LNCaP clone FGC (cell line): ENCODE results near the gene MAPK8IP1.
A peak's percentile ranks its signal among the peaks of the same experiment; 100 is the strongest.

ENCODE experiments used
- DNase-seq: peaks from one replicate; pipeline ENCODE4 v3.0.0-alpha.2; 2011; ENCODE audit warnings: low read depth
- H3K4me3 ChIP-seq: 2 replicates; pipeline ENCODE4 v1.5.1; 2011; ENCODE audit warnings: mild to moderate bottlenecking, low read depth, low read length, control low read depth
- TF ChIP-seq, protein P1 (sequence below): IDR thresholded peaks from 2 replicates; pipeline ENCODE4 v1.5.1; 2012; ENCODE audit warnings: mild to moderate bottlenecking; ENCODE audit not compliant: control insufficient read depth, insufficient read depth; ENCODE audit errors: extremely low read depth

MAPK8IP1 gene

DNA sequence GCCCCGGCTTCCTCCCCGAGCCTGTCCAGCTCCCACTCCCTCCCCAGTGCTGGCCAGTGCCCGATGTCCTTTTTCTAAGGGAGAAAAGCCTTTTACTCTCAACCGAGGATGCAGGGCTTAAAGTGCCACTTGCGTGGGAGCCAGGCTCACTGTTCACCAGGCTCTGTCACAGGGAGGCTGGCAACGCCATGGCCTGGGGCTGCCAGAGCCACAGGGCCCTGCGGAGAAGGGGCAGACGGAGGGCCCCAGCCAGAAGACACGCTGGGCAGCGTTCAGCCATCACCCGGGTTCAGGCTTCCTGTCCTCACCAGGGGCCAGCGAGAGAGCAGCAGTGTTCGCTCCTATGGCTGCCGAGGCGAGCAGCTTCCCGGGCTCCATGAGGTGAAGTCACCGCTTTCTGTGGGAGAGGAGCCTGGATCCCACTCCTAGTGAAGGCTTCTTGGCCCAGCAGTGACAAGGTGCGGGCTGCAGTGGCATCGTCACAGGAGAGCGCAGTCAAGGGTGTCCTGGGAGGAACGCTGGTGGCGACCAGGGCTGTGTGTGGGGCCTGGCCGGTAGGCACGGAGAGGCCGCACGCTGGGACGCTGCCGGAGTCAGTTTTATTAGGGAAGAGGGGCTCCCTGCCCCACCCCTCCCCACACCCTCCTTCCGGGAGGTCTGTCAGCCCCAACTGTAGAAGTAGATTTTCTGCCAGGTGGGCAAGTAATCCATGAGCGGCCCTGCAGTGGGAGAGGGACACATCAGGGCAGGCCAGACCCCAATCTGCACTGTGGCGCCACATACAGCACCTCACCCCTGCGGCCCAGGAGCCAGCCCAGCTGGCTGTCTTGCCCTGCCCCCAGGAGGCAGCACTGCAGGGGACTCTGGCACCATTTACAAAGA lies 24.4 kb downstream of the MAPK8IP1 start:
- TF ChIP-seq, protein P1, sequence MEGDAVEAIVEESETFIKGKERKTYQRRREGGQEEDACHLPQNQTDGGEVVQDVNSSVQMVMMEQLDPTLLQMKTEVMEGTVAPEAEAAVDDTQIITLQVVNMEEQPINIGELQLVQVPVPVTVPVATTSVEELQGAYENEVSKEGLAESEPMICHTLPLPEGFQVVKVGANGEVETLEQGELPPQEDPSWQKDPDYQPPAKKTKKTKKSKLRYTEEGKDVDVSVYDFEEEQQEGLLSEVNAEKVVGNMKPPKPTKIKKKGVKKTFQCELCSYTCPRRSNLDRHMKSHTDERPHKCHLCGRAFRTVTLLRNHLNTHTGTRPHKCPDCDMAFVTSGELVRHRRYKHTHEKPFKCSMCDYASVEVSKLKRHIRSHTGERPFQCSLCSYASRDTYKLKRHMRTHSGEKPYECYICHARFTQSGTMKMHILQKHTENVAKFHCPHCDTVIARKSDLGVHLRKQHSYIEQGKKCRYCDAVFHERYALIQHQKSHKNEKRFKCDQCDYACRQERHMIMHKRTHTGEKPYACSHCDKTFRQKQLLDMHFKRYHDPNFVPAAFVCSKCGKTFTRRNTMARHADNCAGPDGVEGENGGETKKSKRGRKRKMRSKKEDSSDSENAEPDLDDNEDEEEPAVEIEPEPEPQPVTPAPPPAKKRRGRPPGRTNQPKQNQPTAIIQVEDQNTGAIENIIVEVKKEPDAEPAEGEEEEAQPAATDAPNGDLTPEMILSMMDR = no peak
- DNase-seq = no peak
- H3K4me3 ChIP-seq = no peak overlapping the region

DNA sequence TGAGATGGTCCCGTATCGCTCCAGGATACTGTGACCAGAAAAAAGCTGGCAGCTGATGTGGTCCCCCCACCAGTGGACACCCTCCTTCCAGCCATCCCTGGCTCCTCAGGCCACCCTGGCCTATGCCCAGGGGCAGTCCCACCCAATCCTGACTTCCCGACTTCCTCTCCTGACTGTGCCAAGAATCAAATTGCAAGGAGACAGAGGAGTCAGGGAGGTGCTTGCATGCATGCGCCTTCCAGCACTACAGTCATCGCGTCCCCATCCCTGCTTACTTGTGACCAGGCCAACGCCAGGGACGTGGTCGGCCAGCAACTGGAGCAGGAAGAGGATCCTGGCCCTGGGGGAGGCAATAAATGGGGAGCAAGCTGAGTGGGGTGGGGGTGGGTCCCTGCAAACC lies 25.2 kb downstream of the MAPK8IP1 start:
- DNase-seq = no peak
- no peak overlapping the region for H3K4me3 ChIP-seq
- TF ChIP-seq, protein P1 = no peak

DNA sequence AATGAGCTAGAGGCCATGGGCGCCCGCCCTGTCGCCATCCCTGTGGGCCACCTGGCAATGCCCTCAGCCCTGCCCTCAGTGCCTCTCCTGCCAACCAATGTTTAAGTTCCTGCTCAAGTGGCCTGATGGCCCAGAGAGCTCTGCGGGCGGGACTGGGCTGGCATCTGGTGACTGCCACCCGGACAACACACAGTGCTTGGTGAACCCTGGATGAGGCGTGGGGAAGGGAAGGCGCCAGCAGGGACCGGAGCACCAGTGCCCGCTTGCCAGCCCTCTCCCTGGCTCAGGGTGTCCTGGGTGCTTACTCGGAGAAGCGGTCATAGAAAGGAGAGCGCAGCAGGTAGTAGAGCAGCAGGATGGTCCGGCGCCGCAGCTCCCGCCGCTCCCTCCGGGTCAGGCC lies 28.1 kb downstream of the MAPK8IP1 start:
- DNase-seq = no peak
- H3K4me3 ChIP-seq = no peak overlapping the region

DNA sequence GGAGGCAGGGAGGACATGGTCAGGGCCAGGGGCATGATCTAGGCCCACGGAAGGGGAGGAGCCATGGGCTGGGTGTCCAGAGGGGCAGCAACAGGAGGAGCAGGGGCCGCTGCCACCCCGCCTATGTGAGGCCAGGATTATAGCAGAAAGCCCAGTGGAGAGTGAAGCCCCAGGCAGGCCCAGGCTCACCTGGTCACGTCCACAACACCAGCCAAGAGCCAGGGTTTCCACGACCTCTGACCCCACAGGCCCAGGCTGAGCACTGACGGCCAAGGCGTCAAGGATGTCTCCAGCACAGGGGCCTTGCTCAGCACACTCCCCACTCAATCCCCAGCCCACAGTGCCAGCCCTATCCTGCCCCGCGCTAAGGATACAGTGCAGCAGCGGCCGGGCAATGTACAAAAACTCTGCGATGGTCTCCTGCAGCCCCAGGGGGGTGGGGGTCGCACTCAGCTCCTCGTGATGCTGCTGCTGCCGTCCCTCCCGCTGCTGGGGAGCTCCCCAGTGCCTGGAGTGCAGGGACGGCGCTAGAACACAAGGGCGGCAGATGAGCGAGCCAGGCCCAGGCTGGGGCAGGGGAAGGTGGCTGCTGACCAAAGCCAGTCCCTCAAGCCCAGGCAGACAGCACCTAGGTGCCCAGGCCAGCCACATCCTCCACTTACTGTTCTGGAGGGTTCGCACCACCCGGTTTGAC lies 28.6 kb downstream of the MAPK8IP1 start:
- TF ChIP-seq, protein P1 = no peak
- DNase-seq = no peak

More for the DNA sequence above, 28.1 kb downstream of the MAPK8IP1 start:
- TF ChIP-seq, protein P1 = no peak

DNA sequence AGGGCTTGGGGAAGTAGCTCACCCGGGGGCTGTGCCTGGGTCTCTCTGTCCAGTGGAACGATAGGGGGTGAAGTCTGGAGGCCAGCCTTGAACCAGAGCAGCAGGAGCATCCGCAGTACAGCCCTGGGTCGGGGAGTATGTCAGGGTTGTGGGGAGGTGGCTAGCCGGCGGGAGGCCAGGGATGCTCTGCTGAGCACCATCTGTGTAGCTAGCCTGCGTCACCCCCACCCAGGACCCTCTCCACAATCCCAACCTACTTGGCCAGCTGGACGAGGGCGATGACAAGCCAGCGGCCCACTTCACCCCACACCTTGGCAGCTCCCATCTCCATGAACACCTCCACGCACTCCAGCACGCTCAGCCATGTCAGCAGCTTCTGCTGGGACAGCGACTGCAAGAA lies 30.0 kb downstream of the MAPK8IP1 start:
- no peak for DNase-seq
- TF ChIP-seq, protein P1 = no peak
- no peak overlapping the region for H3K4me3 ChIP-seq

More for the DNA sequence above, 28.6 kb downstream of the MAPK8IP1 start:
- no peak overlapping the region for H3K4me3 ChIP-seq

DNA sequence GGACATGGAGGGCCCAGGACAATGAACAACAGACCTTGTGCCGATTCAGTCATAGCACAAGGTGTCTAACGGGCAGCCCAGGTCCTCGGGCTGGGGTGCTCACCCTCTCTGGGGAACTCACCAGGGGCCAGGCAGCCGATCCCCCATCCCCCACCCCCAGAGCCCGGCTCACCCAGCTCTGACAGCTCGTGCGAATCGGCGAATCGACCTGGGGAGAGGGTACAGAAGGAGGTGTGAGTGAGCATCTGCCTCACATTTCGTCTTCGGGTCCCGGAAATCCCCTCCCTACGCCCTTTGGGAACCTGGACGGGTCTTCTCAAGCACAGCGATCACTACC lies 31.8 kb downstream of the MAPK8IP1 start:
- no peak for DNase-seq
- TF ChIP-seq, protein P1 = no peak
- peak overlapping the region; percentile 91 for H3K4me3 ChIP-seq
